ENCODE results near the gene KRT85. TPM values are rescaled to one million over a fixed set of nuclear protein-coding genes. Genes with fewer than 3 reads are reported as not detected.

The KRT85 gene
- total and polyA plus RNA-seq, 10 of the 15 experiments (the other 5 are each of a cell fraction or from before 2014, with no cell fraction given) = 0.05 to 0.18 (median 0.11) TPM; not detected in 6

DNA sequence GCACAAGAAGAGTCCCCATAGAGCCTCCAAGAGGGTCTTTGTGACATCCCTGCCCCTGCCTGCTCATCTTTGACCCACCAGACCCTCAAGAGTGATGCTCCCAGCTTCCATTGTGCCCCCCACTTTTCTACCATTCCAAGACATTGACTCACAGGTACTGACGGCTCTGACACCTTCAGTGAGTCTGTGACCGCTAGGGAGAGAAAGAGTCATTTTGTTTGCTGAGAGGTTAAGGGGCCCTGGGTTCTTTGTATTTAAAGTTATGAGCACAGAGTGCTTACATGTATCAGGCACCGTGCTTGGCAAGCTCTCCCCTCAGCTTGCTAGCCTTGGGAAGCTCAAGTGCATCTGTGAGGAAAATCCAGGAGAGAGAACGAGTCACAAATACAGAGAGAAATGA, 45.9 kb upstream of the KRT85 start:
- CTCF ChIA-PET = interaction anchor here (1.1 kb wide), 1 partner anchor 33 kb away, joined by 3 read pairs; no protein-coding TSS in a partner anchor
- Histone ChIP-seq H3K36me3 (ENCODE audit: control insufficient read depth in 2 of 2, insufficient read depth in 2 of 2, low read length in 1 of 2) (no peaks in the 10 kb centered on the region), H3K9me3 (replicated peaks; ENCODE audit: control insufficient read depth, insufficient read depth, low read length) (no peaks in the 10 kb centered on the region), H3K79me2 (ENCODE audit: control insufficient read depth, insufficient read depth, low read length) (no peaks in the 10 kb centered on the region), H3K27me3 (replicated peaks in 1 of 2; ENCODE audit: control insufficient read depth in 2 of 2, insufficient read depth in 2 of 2, low read length in 1 of 2) (no peaks in the 10 kb centered on the region; a peak in 1 of 4 replicates), H2AFZ (ENCODE audit: control insufficient read depth, low read depth, low read length) (no peak overlapping the region), H3K4me1 (ENCODE audit: control insufficient read depth, insufficient read depth, low read length) (no peaks in the 10 kb centered on the region), H3K4me2 (ENCODE audit: control insufficient read depth, insufficient read depth) (no peak overlapping the region), H4K20me1 (ENCODE audit: control insufficient read depth, insufficient read depth) (no peaks in the 10 kb centered on the region), H3K27ac (ENCODE audit: control insufficient read depth, insufficient read depth) (no peak overlapping the region), H3K4me3 (no peak overlapping the region), H3K9ac (ENCODE audit: control insufficient read depth, insufficient read depth, low read length) (no peak overlapping the region)
- BruUV-seq (replicated peaks) = no TSS peak
- DNase-seq (ENCODE audit: low read depth, low spot score) (no peak), ATAC-seq (no peak), FAIRE-seq (no peak)
- TF ChIP-seq SREBF1 (IDR thresholded peaks at IDR 0.05; ENCODE audit: low read length) (no peak), BRCA1 (IDR thresholded peaks at IDR 0.05; ENCODE audit: low read depth, low read length) (no peak), NBN (IDR thresholded peaks at IDR 0.05) (no peak)
- intact Hi-C loops (cut with micrococcal nuclease; ENCODE audit: unreplicated experiment) (no loop called here), in situ Hi-C loops (cut with MboI) (no loop called here)
- WGBS (ENCODE audit: insufficient coverage, insufficient replicate concordance, low lambda C conversion rate, missing lambda C conversion rate) = 14% methylated on average over 4 of the region's 4 CpGs
- SMC1A ChIA-PET (ENCODE audit: uncharacterized antibody, unreplicated experiment) = interaction anchor here (1.0 kb wide), 1 partner anchor 15 kb away, joined by 4 read pairs; no protein-coding TSS in a partner anchor
- RAD21 ChIA-PET (ENCODE audit: unreplicated experiment) = no interaction called here
- POLR2A ChIA-PET = no interaction called here

GRCh38 chr12:52411815-52412214, 44.5 kb upstream of the KRT85 start:
- no TSS peak for BruUV-seq (replicated peaks)
- no peak overlapping the region for H3K9ac ChIP-seq (ENCODE audit: control insufficient read depth, insufficient read depth, low read length)
- H3K27ac ChIP-seq (ENCODE audit: control insufficient read depth, insufficient read depth) = no peak overlapping the region
- DNase-seq (ENCODE audit: low read depth, low spot score) (no peak), FAIRE-seq (no peak), ATAC-seq (no peak)
- no peaks in the 10 kb centered on the region; a peak in 2 of 4 replicates for H3K27me3 ChIP-seq (replicated peaks in 1 of 2; ENCODE audit: control insufficient read depth in 2 of 2, insufficient read depth in 2 of 2, low read length in 1 of 2)
- intact Hi-C loops (cut with micrococcal nuclease; ENCODE audit: unreplicated experiment) = no loop called here
- ChIA-PET SMC1A (ENCODE audit: uncharacterized antibody, unreplicated experiment) (no interaction called here), CTCF (no interaction called here), POLR2A (no interaction called here), RAD21 (ENCODE audit: unreplicated experiment) (no interaction called here)
- H3K4me3 ChIP-seq = no peak overlapping the region
- in situ Hi-C loops (cut with MboI) = no loop called here
- no peaks in the 10 kb centered on the region for H4K20me1 ChIP-seq (ENCODE audit: control insufficient read depth, insufficient read depth)
- no peaks in the 10 kb centered on the region for H3K36me3 ChIP-seq (ENCODE audit: control insufficient read depth in 2 of 2, insufficient read depth in 2 of 2, low read length in 1 of 2)
- H3K4me1 ChIP-seq (ENCODE audit: control insufficient read depth, insufficient read depth, low read length) = no peaks in the 10 kb centered on the region
- no peaks in the 10 kb centered on the region for H3K9me3 ChIP-seq (replicated peaks; ENCODE audit: control insufficient read depth, insufficient read depth, low read length)
- WGBS (ENCODE audit: insufficient coverage, insufficient replicate concordance, low lambda C conversion rate, missing lambda C conversion rate) = 22% methylated on average over 9 of the region's 10 CpGs
- H3K4me2 ChIP-seq (ENCODE audit: control insufficient read depth, insufficient read depth) = no peak overlapping the region
- H2AFZ ChIP-seq (ENCODE audit: control insufficient read depth, low read depth, low read length) = no peak overlapping the region
- H3K79me2 ChIP-seq (ENCODE audit: control insufficient read depth, insufficient read depth, low read length) = no peaks in the 10 kb centered on the region
- TF ChIP-seq, protein P1, sequence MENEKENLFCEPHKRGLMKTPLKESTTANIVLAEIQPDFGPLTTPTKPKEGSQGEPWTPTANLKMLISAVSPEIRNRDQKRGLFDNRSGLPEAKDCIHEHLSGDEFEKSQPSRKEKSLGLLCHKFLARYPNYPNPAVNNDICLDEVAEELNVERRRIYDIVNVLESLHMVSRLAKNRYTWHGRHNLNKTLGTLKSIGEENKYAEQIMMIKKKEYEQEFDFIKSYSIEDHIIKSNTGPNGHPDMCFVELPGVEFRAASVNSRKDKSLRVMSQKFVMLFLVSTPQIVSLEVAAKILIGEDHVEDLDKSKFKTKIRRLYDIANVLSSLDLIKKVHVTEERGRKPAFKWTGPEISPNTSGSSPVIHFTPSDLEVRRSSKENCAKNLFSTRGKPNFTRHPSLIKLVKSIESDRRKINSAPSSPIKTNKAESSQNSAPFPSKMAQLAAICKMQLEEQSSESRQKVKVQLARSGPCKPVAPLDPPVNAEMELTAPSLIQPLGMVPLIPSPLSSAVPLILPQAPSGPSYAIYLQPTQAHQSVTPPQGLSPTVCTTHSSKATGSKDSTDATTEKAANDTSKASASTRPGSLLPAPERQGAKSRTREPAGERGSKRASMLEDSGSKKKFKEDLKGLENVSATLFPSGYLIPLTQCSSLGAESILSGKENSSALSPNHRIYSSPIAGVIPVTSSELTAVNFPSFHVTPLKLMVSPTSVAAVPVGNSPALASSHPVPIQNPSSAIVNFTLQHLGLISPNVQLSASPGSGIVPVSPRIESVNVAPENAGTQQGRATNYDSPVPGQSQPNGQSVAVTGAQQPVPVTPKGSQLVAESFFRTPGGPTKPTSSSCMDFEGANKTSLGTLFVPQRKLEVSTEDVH (IDR thresholded peaks at IDR 0.05; ENCODE audit: low read depth, partially characterized antibody) = no peak
- TF ChIP-seq TCF12 (IDR thresholded peaks at IDR 0.05; ENCODE audit: low read depth, low read length) (no peak), EED (IDR thresholded peaks at IDR 0.05; ENCODE audit: low read depth) (no peak)
- TF ChIP-seq, protein P2, sequence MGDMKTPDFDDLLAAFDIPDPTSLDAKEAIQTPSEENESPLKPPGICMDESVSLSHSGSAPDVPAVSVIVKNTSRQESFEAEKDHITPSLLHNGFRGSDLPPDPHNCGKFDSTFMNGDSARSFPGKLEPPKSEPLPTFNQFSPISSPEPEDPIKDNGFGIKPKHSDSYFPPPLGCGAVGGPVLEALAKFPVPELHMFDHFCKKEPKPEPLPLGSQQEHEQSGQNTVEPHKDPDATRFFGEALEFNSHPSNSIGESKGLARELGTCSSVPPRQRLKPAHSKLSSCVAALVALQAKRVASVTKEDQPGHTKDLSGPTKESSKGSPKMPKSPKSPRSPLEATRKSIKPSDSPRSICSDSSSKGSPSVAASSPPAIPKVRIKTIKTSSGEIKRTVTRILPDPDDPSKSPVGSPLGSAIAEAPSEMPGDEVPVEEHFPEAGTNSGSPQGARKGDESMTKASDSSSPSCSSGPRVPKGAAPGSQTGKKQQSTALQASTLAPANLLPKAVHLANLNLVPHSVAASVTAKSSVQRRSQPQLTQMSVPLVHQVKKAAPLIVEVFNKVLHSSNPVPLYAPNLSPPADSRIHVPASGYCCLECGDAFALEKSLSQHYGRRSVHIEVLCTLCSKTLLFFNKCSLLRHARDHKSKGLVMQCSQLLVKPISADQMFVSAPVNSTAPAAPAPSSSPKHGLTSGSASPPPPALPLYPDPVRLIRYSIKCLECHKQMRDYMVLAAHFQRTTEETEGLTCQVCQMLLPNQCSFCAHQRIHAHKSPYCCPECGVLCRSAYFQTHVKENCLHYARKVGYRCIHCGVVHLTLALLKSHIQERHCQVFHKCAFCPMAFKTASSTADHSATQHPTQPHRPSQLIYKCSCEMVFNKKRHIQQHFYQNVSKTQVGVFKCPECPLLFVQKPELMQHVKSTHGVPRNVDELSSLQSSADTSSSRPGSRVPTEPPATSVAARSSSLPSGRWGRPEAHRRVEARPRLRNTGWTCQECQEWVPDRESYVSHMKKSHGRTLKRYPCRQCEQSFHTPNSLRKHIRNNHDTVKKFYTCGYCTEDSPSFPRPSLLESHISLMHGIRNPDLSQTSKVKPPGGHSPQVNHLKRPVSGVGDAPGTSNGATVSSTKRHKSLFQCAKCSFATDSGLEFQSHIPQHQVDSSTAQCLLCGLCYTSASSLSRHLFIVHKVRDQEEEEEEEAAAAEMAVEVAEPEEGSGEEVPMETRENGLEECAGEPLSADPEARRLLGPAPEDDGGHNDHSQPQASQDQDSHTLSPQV (IDR thresholded peaks at IDR 0.05) = no peak
